Ramos (cell line): ENCODE measurements around the gene RSPH10B2.
"Not testable (repeated sequence)": the region's sequence is repeated elsewhere in the genome, so short reads cannot be mapped to it uniquely, and the experiment has no call there.

Experiments
- in situ Hi-C: fragments of 300-500 bp; cut with MboI; formaldehyde crosslinking; loops from one replicate; pipeline ENCODE4 v1.14.3; 2022; ENCODE audit warnings: low sequenced_read_pairs; ENCODE audit not compliant: unreplicated experiment

Gene RSPH10B2

GRCh38 chr7:6781581-6781980 lies 27.7 kb downstream of the RSPH10B2 start:
- in situ Hi-C loops: not testable (repeated sequence)

GRCh38 chr7:6789353-6789752 lies 35.5 kb downstream of the RSPH10B2 start:
- in situ Hi-C loops: not testable (repeated sequence)

- in situ Hi-C loops: not testable (repeated sequence)
Measured at GRCh38 chr7:6792113-6792872, 38.4 kb downstream of the RSPH10B2 start.

- in situ Hi-C loops: not testable (repeated sequence)
Measured at GRCh38 chr7:6794276-6794675, 40.4 kb downstream of the RSPH10B2 start.

- in situ Hi-C loops: not testable (repeated sequence)
Measured at GRCh38 chr7:6797218-6797617, 43.3 kb downstream of the RSPH10B2 start.

- in situ Hi-C loops: not testable (repeated sequence)
Measured at GRCh38 chr7:6798047-6798446, 44.1 kb downstream of the RSPH10B2 start.

- in situ Hi-C loops: not testable (repeated sequence)
Measured at GRCh38 chr7:6799887-6800286, 46.0 kb downstream of the RSPH10B2 start.

GRCh38 chr7:6800331-6800730 lies 46.4 kb downstream of the RSPH10B2 start:
- in situ Hi-C loops: not testable (repeated sequence)

- in situ Hi-C loops: not testable (repeated sequence)
Measured at GRCh38 chr7:6807393-6807918, 53.6 kb downstream of the RSPH10B2 start.

GRCh38 chr7:6807959-6808358 lies 54.1 kb downstream of the RSPH10B2 start:
- in situ Hi-C loops: not testable (repeated sequence)

GRCh38 chr7:6813011-6813410 lies 59.1 kb downstream of the RSPH10B2 start:
- in situ Hi-C loops: not testable (repeated sequence)

GRCh38 chr7:6815470-6815869 lies 61.6 kb downstream of the RSPH10B2 start:
- in situ Hi-C loops: not testable (repeated sequence)

GRCh38 chr7:6821622-6822021 lies 67.7 kb downstream of the RSPH10B2 start:
- in situ Hi-C loops: not testable (repeated sequence)

- in situ Hi-C loops: not testable (repeated sequence)
Measured at GRCh38 chr7:6825236-6826125, 71.6 kb downstream of the RSPH10B2 start.

GRCh38 chr7:6826151-6826550 lies 72.2 kb downstream of the RSPH10B2 start, which contains the start of gene CCZ1B:
TSS of gene CCZ1B (minus strand) at chr7:6826275. CDS start at chr7:6826197, 78 bp downstream.
- in situ Hi-C loops: not testable (repeated sequence)

- in situ Hi-C loops: not testable (repeated sequence)
Measured at GRCh38 chr7:6827180-6827579, 73.3 kb downstream of the RSPH10B2 start.

- in situ Hi-C loops: not testable (repeated sequence)
Measured at GRCh38 chr7:6829616-6830015, 75.7 kb downstream of the RSPH10B2 start.

- in situ Hi-C loops: not testable (repeated sequence)
Measured at GRCh38 chr7:6830026-6830425, 76.1 kb downstream of the RSPH10B2 start.

GRCh38 chr7:6831018-6831725 lies 77.3 kb downstream of the RSPH10B2 start:
- in situ Hi-C loops: no loop called here

GRCh38 chr7:6833636-6834035 lies 79.7 kb downstream of the RSPH10B2 start:
- in situ Hi-C loops: no loop called here
